Head of caudate nucleus (tissue), 42 donors: ENCODE measurements around the gene NAPEPLD.
A peak's percentile ranks its signal among the peaks of the same experiment; 100 is the strongest.
"Not testable (repeated sequence)": the region's sequence is repeated elsewhere in the genome, so short reads cannot be mapped to it uniquely, and the experiment has no call there.

Experiments used
- DNase-seq, 42 donors: peaks; one replicate each; pipeline versions ENCODE4 v3.0.0 to v3.0.0-alpha.2; 2020 to 2021; ENCODE audit warnings: mixed read lengths in 7 of 42
- intact Hi-C: fragments of 100-400 bp; cut with DNase I; formaldehyde crosslinking; loops from one replicate; pipeline ENCODE4 v1.15.0; 2022

Gene NAPEPLD

GRCh38 chr7:103119791-103120291 lies 29.1 kb downstream of the NAPEPLD start:
- DNase-seq = no peak
- intact Hi-C loops = no loop called here

GRCh38 chr7:103117465-103117864 lies 31.4 kb downstream of the NAPEPLD start:
- intact Hi-C loops = no loop called here
- no peak for DNase-seq

- DNase-seq = peak in 14 of 42 donors; percentile 11 to 74 (median 47)
- intact Hi-C loops = no loop called here
These were observed 31.9 kb downstream of the NAPEPLD start for GRCh38 chr7:103116991-103117390.

GRCh38 chr7:103116511-103116910 lies 32.4 kb downstream of the NAPEPLD start:
- intact Hi-C loops = no loop called here
- no peak for DNase-seq

GRCh38 chr7:103115771-103116170 lies 33.1 kb downstream of the NAPEPLD start:
- DNase-seq = no peak
- intact Hi-C loops = no loop called here

- DNase-seq = peak in 1 of 42 donors; percentile 43
- intact Hi-C loops = no loop called here
These were observed 34.3 kb downstream of the NAPEPLD start for GRCh38 chr7:103114576-103115008.

- intact Hi-C loops = no loop called here
- no peak for DNase-seq
These were observed 35.7 kb downstream of the NAPEPLD start for GRCh38 chr7:103113164-103113563.

- DNase-seq, intact Hi-C loops: not testable (repeated sequence)
These were observed 42.2 kb downstream of the NAPEPLD start for GRCh38 chr7:103106703-103107070.

- no peak for DNase-seq
- intact Hi-C loops = no loop called here
These were observed 42.7 kb downstream of the NAPEPLD start for GRCh38 chr7:103106005-103106702.

GRCh38 chr7:103101543-103101942 lies 47.4 kb downstream of the NAPEPLD start:
- DNase-seq = no peak
- intact Hi-C loops = no loop called here

GRCh38 chr7:103100348-103100747 lies 48.6 kb downstream of the NAPEPLD start:
- no peak for DNase-seq
- intact Hi-C loops = no loop called here

- intact Hi-C loops = no loop called here
- DNase-seq = no peak
These were observed 51.9 kb downstream of the NAPEPLD start for GRCh38 chr7:103097041-103097440.

GRCh38 chr7:103095558-103095957 lies 53.3 kb downstream of the NAPEPLD start:
- intact Hi-C loops, DNase-seq: not testable (repeated sequence)

- intact Hi-C loops = no loop called here
- DNase-seq = peak in 2 of 42 donors; percentile 45 to 50
These were observed 54.8 kb downstream of the NAPEPLD start for GRCh38 chr7:103094102-103094501.

- intact Hi-C loops = no loop called here
- DNase-seq = no peak
These were observed 55.5 kb downstream of the NAPEPLD start for GRCh38 chr7:103093429-103093828.

- DNase-seq, intact Hi-C loops: not testable (repeated sequence)
These were observed 56.6 kb downstream of the NAPEPLD start for GRCh38 chr7:103092321-103092720.

GRCh38 chr7:103083210-103083609 lies 65.7 kb downstream of the NAPEPLD start:
- DNase-seq = no peak
- intact Hi-C loops = no loop called here

- intact Hi-C loops = no loop called here
These were observed 66.4 kb downstream of the NAPEPLD start for GRCh38 chr7:103082497-103082896.

GRCh38 chr7:103080923-103081322 lies 68.0 kb downstream of the NAPEPLD start:
- no peak for DNase-seq
- intact Hi-C loops = no loop called here

More at GRCh38 chr7:103082497-103082896, 66.4 kb downstream of the NAPEPLD start:
- DNase-seq = no peak

- intact Hi-C loops = loop anchor here (10.0 kb wide), 1 partner anchor 65 kb away; the partner anchor contains the start of gene NAPEPLD
- no peak for DNase-seq
These were observed 69.1 kb downstream of the NAPEPLD start for GRCh38 chr7:103079836-103080235.

GRCh38 chr7:103078226-103078625 lies 70.7 kb downstream of the NAPEPLD start:
- not testable (repeated sequence) for DNase-seq
- intact Hi-C loops = loop anchor here (10.0 kb wide), 1 partner anchor 67 kb away; the partner anchor contains the start of gene NAPEPLD
